Measurements from ENCODE around the gene IFT172. TPM values are rescaled to one million over a fixed set of nuclear protein-coding genes. Genes with fewer than 3 reads are reported as not detected.

IFT172 gene
- total RNA-seq, 1 experiment from 2014 or later = 13.7 TPM

DNA sequence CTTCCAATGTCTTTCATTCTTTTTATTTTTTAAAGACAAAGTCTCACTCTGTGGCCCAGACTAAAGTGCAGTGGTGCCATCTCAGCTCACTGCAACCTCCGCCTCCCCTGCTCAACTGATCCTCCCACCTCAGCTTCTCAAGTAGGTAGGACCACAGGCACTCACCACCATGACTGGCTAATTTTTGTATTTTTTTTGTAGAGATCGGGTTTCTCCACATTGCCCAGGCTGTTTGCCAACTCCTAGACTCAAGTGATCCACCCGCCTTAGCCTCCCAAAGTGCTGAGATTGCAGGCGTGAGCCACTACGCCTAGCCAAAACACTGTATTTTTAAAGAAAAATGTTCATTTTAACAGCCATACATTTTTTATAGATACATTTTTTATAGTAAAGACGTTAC lies 19.8 kb upstream of the IFT172 start:
- H3K9me2 ChIP-seq (ENCODE audit: insufficient read depth) = no peaks in the 10 kb centered on the region
- no peaks in the 10 kb centered on the region for H3K27me3 ChIP-seq (ENCODE audit: insufficient read depth, low read length)
- no peak overlapping the region for H3K27ac ChIP-seq (ENCODE audit: low read depth, low read length)
- H2AFZ ChIP-seq (ENCODE audit: low read depth, low read length, poor library complexity, severe bottlenecking) = no peak overlapping the region
- CTCF ChIA-PET = no interaction called here
- H3K9ac ChIP-seq (ENCODE audit: low read length) = no peak overlapping the region
- BruUV-seq (replicated peaks) = no TSS peak
- no peaks in the 10 kb centered on the region for H3K79me2 ChIP-seq (ENCODE audit: insufficient read depth, low read length)
- no peak overlapping the region for H3K4me2 ChIP-seq (ENCODE audit: low read length)
- H3K4me3 ChIP-seq (replicated peaks in 1 of 2; ENCODE audit: low read depth in 1 of 2, low read length in 2 of 2) = no peak overlapping the region
- ATAC-seq (no peak), DNase-seq (ENCODE audit: low read depth, low spot score) (no peak)
- intact Hi-C loops (cut with micrococcal nuclease) = no loop called here
- no peaks in the 10 kb centered on the region for H4K20me1 ChIP-seq (ENCODE audit: insufficient read depth)
- H3K4me1 ChIP-seq (ENCODE audit: control insufficient read depth in 1 of 2, insufficient read depth in 2 of 2, low read length in 2 of 2) = peaks cover 0 to 4% of the 10 kb centered on the region in 2 experiments; a peak in 1 of 4 replicates
- no peaks in the 10 kb centered on the region for H3K9me3 ChIP-seq (ENCODE audit: control insufficient read depth in 1 of 2, insufficient read depth in 1 of 2, low read depth in 1 of 2, low read length in 2 of 2)
- POLR2A ChIA-PET = no interaction called here
- H3K36me3 ChIP-seq (ENCODE audit: control insufficient read depth in 1 of 2, insufficient read depth in 2 of 2, low read length in 2 of 2) = no peaks in the 10 kb centered on the region
- TF ChIP-seq SIN3A (IDR thresholded peaks at IDR 0.05; ENCODE audit: low read depth) (no peak), ZFX (IDR thresholded peaks at IDR 0.05) (no peak), JUND (IDR thresholded peaks at IDR 0.05) (no peak), ELF1 (IDR thresholded peaks at IDR 0.05; ENCODE audit: borderline replicate concordance, low read depth) (no peak), EZH2phosphoT487 (IDR thresholded peaks at IDR 0.05; ENCODE audit: borderline replicate concordance) (no peak), YY1 (IDR thresholded peaks at IDR 0.05; ENCODE audit: extremely low read depth, insufficient replicate concordance, low read depth, low read length) (no peak), FOSL1 (IDR thresholded peaks at IDR 0.05; ENCODE audit: low read depth) (no peak), POLR2AphosphoS5 (IDR thresholded peaks at IDR 0.05; ENCODE audit: low read depth, low read length) (no peak), POLR2A (IDR thresholded peaks at IDR 0.05; ENCODE audit: borderline replicate concordance, extremely low read depth, insufficient read depth, insufficient read length) (no peak), SP1 (IDR thresholded peaks at IDR 0.05; ENCODE audit: low read depth) (no peak)
- TF ChIP-seq, protein P1, sequence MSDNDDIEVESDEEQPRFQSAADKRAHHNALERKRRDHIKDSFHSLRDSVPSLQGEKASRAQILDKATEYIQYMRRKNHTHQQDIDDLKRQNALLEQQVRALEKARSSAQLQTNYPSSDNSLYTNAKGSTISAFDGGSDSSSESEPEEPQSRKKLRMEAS (IDR thresholded peaks at IDR 0.05) = no peak
- TF ChIP-seq, protein P2, sequence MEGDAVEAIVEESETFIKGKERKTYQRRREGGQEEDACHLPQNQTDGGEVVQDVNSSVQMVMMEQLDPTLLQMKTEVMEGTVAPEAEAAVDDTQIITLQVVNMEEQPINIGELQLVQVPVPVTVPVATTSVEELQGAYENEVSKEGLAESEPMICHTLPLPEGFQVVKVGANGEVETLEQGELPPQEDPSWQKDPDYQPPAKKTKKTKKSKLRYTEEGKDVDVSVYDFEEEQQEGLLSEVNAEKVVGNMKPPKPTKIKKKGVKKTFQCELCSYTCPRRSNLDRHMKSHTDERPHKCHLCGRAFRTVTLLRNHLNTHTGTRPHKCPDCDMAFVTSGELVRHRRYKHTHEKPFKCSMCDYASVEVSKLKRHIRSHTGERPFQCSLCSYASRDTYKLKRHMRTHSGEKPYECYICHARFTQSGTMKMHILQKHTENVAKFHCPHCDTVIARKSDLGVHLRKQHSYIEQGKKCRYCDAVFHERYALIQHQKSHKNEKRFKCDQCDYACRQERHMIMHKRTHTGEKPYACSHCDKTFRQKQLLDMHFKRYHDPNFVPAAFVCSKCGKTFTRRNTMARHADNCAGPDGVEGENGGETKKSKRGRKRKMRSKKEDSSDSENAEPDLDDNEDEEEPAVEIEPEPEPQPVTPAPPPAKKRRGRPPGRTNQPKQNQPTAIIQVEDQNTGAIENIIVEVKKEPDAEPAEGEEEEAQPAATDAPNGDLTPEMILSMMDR (IDR thresholded peaks at IDR 0.05 in 2 of 3, conservative IDR thresholded peaks at IDR 0.05 in 1 of 3; ENCODE audit: borderline replicate concordance in 1 of 3, insufficient read depth in 1 of 3, low read depth in 2 of 3, low read length in 2 of 3) = no peak
- TF ChIP-seq, protein P3, sequence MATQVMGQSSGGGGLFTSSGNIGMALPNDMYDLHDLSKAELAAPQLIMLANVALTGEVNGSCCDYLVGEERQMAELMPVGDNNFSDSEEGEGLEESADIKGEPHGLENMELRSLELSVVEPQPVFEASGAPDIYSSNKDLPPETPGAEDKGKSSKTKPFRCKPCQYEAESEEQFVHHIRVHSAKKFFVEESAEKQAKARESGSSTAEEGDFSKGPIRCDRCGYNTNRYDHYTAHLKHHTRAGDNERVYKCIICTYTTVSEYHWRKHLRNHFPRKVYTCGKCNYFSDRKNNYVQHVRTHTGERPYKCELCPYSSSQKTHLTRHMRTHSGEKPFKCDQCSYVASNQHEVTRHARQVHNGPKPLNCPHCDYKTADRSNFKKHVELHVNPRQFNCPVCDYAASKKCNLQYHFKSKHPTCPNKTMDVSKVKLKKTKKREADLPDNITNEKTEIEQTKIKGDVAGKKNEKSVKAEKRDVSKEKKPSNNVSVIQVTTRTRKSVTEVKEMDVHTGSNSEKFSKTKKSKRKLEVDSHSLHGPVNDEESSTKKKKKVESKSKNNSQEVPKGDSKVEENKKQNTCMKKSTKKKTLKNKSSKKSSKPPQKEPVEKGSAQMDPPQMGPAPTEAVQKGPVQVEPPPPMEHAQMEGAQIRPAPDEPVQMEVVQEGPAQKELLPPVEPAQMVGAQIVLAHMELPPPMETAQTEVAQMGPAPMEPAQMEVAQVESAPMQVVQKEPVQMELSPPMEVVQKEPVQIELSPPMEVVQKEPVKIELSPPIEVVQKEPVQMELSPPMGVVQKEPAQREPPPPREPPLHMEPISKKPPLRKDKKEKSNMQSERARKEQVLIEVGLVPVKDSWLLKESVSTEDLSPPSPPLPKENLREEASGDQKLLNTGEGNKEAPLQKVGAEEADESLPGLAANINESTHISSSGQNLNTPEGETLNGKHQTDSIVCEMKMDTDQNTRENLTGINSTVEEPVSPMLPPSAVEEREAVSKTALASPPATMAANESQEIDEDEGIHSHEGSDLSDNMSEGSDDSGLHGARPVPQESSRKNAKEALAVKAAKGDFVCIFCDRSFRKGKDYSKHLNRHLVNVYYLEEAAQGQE (IDR thresholded peaks at IDR 0.05; ENCODE audit: low read depth) = no peak
- TF ChIP-seq, protein P4, sequence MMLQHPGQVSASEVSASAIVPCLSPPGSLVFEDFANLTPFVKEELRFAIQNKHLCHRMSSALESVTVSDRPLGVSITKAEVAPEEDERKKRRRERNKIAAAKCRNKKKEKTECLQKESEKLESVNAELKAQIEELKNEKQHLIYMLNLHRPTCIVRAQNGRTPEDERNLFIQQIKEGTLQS (IDR thresholded peaks at IDR 0.05) = no peak
- RAD21 ChIA-PET (ENCODE audit: low non-redundant PET in 1 of 2, low total read pairs in 2 of 2, uncharacterized antibody in 2 of 2, unreplicated experiment in 2 of 2) = no interaction called here

Data from HCT116 (cell line).